Fibroblast of upper back skin (primary cell): Measurements from ENCODE around the gene CDC42EP1.

Experiments used
- DNase-seq: peaks from one replicate; pipeline ENCODE4 v3.0.0-alpha.2; 2013

CDC42EP1 gene

GRCh38 chr22:37616201-37617083, 56.2 kb downstream of the CDC42EP1 start:
- DNase-seq, result no peak

DNA sequence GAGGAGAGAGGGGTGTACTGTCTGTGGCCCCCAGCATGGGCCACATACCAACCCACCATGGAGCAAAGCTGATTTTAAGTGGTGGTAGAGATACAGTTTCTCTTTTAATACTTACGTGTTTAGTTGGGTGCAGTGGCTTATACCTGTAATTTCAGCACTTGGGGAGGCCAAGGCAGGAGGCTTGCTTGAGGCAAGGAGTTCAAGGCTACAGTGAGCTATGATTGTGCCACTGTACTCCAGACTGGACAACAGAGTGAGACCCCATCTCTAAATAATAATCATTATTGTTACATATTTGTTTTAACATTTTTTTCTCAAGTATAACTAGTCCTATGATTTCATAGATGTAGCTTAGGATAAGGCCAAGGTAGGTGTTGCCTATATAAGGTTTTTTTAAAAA, 57.2 kb downstream of the CDC42EP1 start:
- DNase-seq, result no peak

DNA sequence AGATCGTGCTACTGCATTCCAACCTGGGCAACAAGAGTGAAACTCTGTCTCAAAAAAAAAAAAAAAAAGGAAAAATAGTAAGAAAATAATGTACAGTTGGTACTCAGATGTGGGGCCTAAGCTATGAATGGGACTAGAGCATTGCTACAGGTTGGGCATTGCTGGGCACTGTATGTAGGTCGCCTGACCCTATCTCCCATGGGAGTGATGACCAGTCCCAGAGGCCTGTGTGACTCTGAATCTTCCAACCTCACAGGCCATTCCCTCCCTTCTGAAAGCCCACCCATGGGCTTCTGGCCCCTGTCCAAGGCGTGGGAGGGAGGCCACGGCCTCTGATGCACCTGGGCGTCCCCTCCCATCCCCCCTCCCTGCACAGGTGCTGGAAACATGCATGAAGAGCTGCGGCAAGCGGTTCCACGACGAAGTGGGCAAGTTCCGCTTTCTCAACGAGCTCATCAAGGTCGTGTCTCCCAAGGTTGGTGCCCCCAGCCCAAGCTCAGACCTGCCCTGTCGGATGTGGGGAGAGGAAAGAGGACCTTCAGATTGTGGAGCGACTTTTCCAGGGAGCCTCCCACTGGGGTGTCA, 57.9 kb downstream of the CDC42EP1 start:
- no peak for DNase-seq

- no peak for DNase-seq
Measured at GRCh38 chr22:37618674-37619073, 58.4 kb downstream of the CDC42EP1 start.
